Adrenal gland (tissue), 12 donors: Measurements from ENCODE around the gene DLG4. TPM values are rescaled to one million over a fixed set of nuclear protein-coding genes. Genes with fewer than 3 reads are reported as not detected.
"Not testable (repeated sequence)": the region's sequence is repeated elsewhere in the genome, so short reads cannot be mapped to it uniquely, and the experiment has no call there.

ENCODE experiments used
- DNase-seq, 7 donors: peaks; one replicate each; pipeline ENCODE4 v3.0.0-alpha.2; 2019 to 2020
- H3K27ac ChIP-seq, 5 donors: fragments of 200-600 bp; sonication (generic) in 4 of 5; 1 replicate in 3 of 5; 2 replicates in 2 of 5; pipeline versions ENCODE4 v1.5.1 to v1.8.0; 2016 to 2020; ENCODE audit warnings: mild to moderate bottlenecking in 1 of 5
- H3K27me3 ChIP-seq: fragments of 200-600 bp; 2 replicates; pipeline ENCODE4 v1.8.0; 2021
- H3K36me3 ChIP-seq, 2 donors: fragments of 200-600 bp; replicated peaks in 1 of 2; 1 replicate in 1 of 2; 2 replicates in 1 of 2; pipeline versions ENCODE4 v1.5.1 to v1.8.0; 2018 to 2022
- H3K4me1 ChIP-seq, 2 donors: fragments of 200-600 bp; replicated peaks in 1 of 2; 1 replicate in 1 of 2; 2 replicates in 1 of 2; pipeline versions ENCODE4 v1.5.1 to v1.8.0; 2018 to 2021
- H3K4me3 ChIP-seq, 4 donors: fragments of 200-600 bp; sonication (generic) in 3 of 4; one replicate each; pipeline ENCODE4 v1.5.1; 2016 to 2018
- H3K9me3 ChIP-seq, 3 donors: fragments of 200-600 bp; sonication (generic) in 1 of 3; replicated peaks in 1 of 3; 1 replicate in 2 of 3; 2 replicates in 1 of 3; pipeline versions ENCODE4 v1.5.1 to v1.8.0; 2016 to 2021
- CTCF ChIP-seq, 6 experiments: fragments of 450-650 bp in 4 of 6; fragments of 200-600 bp in 2 of 6; sonication (generic) in 1 of 6; IDR thresholded peaks; 1 replicate in 5 of 6; 2 replicates in 1 of 6; pipeline versions ENCODE4 v1.5.1 to v1.8.0; 2016 to 2021; ENCODE audit warnings: antibody characterized with exemption in 6 of 6, mild to moderate bottlenecking in 2 of 6, moderate library complexity in 1 of 6
- POLR2A ChIP-seq, 2 donors: fragments of 450-650 bp; IDR thresholded peaks; one replicate each; pipeline ENCODE4 v1.6.1; 2017; ENCODE audit warnings: antibody characterized with exemption in 2 of 2, mild to moderate bottlenecking in 2 of 2, moderate library complexity in 1 of 2
- WGBS, 4 donors: extraction: QIAGEN DNeasy Blood & Tissue Kit in 2 of 4; methylation state at CpG; one replicate each; pipeline versions ENCODE4 v1.1.5 to v1.1.7; 2013 to 2017; 5-methylcytosine and 5-hydroxymethylcytosine counted together
- intact Hi-C, 2 donors: fragments of 100-400 bp; cut with DNase I; formaldehyde crosslinking; loops; one replicate each; pipeline versions ENCODE4 v1.14.1 to v1.15.0; 2022 to 2023
- polyA plus RNA-seq, 3 donors: library from polyadenylated mRNA; stranded (reverse); fragments of 200-250 nt in 2 of 3; fragments of 350-450 nt in 1 of 3; fragmentation: Illumina TruSeq in 1 of 3; extraction: RNeasy Lipid Tissue Mini Kit (QIAGEN cat#74804) in 1 of 3; gene quantifications; one replicate each; pipeline ENCODE4 v1.2.3, GENCODE V29; 2013 to 2014
- total RNA-seq, 9 donors: library from RNA; depleted of rRNA in 4 of 9; stranded (reverse); fragments of >200 nt in 4 of 9; fragments of 120-200 nt in 1 of 9; fragmentation: NEBNext Ultra II Directional in 1 of 9; extraction: Animal tissue kit (Norgen Biotek cat#: 25700) in 1 of 9; gene quantifications; one replicate each; pipeline versions ENCODE4 v1.1.0 to v1.2.4, GENCODE V29; 2013 to 2023
- donor health status: healthy with polysubstance abuse.
- donor health status: Bipolar disorder and iron deficiency.
- donor health status: DM: yes; HTN: yes; CAD: no.
- donor health status: DM: no; HTN: no; CAD: no.
- donor health status: DM: no; HTN: no; CAD: no.
- donor health status: DM: yes; HTN: yes; CAD: no.

DLG4 gene
- total and polyA plus RNA-seq, 12 donors, result 14.1 to 172 (median 30.5) TPM

- Histone ChIP-seq H3K4me1 (peaks cover 31 to 33% of the 10 kb centered on the region in 2 donors), H3K4me3 (no peak overlapping the region), H3K9me3 (no peaks in the 10 kb centered on the region), H3K27me3 (no peaks in the 10 kb centered on the region), H3K36me3 (peaks cover 0 to 34% of the 10 kb centered on the region in 2 donors), H3K27ac (peak overlapping the region in 2 of 5 donors; percentile 21 to 100)
- TF ChIP-seq POLR2A (IDR thresholded peaks at IDR 0.05), result no peak
- no peak for TF ChIP-seq CTCF (IDR thresholded peaks at IDR 0.05)
- DNase-seq, result no peak
- 53 to 62% (median 56%) methylated on average over 4 of the region's 4 CpGs for WGBS, 4 donors
- intact Hi-C loops, result no loop called here
Measured at GRCh38 chr17:7248796-7249195, 29.2 kb upstream of the DLG4 start.

- H3K9me3 ChIP-seq, result no peaks in the 10 kb centered on the region
- DNase-seq, result no peak
- TF ChIP-seq POLR2A (IDR thresholded peaks at IDR 0.05), result no peak
- no peak for TF ChIP-seq CTCF (IDR thresholded peaks at IDR 0.05)
- no peak overlapping the region for H3K4me3 ChIP-seq
- no peaks in the 10 kb centered on the region for H3K27me3 ChIP-seq
- WGBS, 4 donors, result 89 to 98% (median 97%) methylated on average over 4 to 5 of the region's 5 CpGs
- peaks cover 21 to 29% of the 10 kb centered on the region in 2 donors for H3K4me1 ChIP-seq
- H3K36me3 ChIP-seq, result peaks cover 0 to 36% of the 10 kb centered on the region in 2 donors
- no peak overlapping the region for H3K27ac ChIP-seq
- intact Hi-C loops, result no loop called here
Measured at GRCh38 chr17:7246779-7247178, 27.1 kb upstream of the DLG4 start.

GRCh38 chr17:7243838-7244237, 24.2 kb upstream of the DLG4 start:
- H3K27me3 ChIP-seq, intact Hi-C loops, H3K9me3 ChIP-seq: not testable (repeated sequence)
- H3K4me1 ChIP-seq, result peaks cover 21 to 26% of the 10 kb centered on the region in 2 donors
- peak in 1 of 7 donors; percentile 33 for DNase-seq
- WGBS, 4 donors, result 65 to 77% (median 74%) methylated on average over 7 to 10 of the region's 10 CpGs
- H3K36me3 ChIP-seq, result peaks cover 0 to 45% of the 10 kb centered on the region in 2 donors
- peak overlapping the region in 1 of 4 donors; percentile 92 for H3K4me3 ChIP-seq
- H3K27ac ChIP-seq, result peak overlapping the region in 4 of 5 donors; percentile 87 to 100 (median 95)

- Histone ChIP-seq H3K36me3 (peaks cover 0 to 45% of the 10 kb centered on the region in 2 donors), H3K27ac (peak overlapping the region; percentile 87 to 100 (median 95)), H3K4me1 (peaks cover 18 to 23% of the 10 kb centered on the region in 2 donors), H3K9me3 (no peaks in the 10 kb centered on the region), H3K4me3 (peak overlapping the region in 3 of 4 donors; percentile 29 to 92 (median 47)), H3K27me3 (no peaks in the 10 kb centered on the region)
- WGBS, 4 donors, result 16 to 38% (median 25%) methylated on average over 2 of the region's 2 CpGs
- TF ChIP-seq POLR2A (IDR thresholded peaks at IDR 0.05) (no peak), CTCF (IDR thresholded peaks at IDR 0.05) (peak in 1 of 6 experiments; percentile 20)
- no peak for DNase-seq
- intact Hi-C loops, result no loop called here
Measured at GRCh38 chr17:7243453-7243729, 23.8 kb upstream of the DLG4 start.

- Histone ChIP-seq H3K27me3 (no peaks in the 10 kb centered on the region), H3K27ac (peak overlapping the region; percentile 87 to 100 (median 95)), H3K9me3 (no peaks in the 10 kb centered on the region), H3K36me3 (peaks cover 0 to 45% of the 10 kb centered on the region in 2 donors), H3K4me1 (peaks cover 18 to 23% of the 10 kb centered on the region in 2 donors), H3K4me3 (peak overlapping the region in 3 of 4 donors; percentile 29 to 92 (median 47))
- DNase-seq, result peak; percentile 97 to 99 (median 97)
- peak in 1 of 6 experiments; percentile 17 for TF ChIP-seq CTCF (IDR thresholded peaks at IDR 0.05)
- TF ChIP-seq POLR2A (IDR thresholded peaks at IDR 0.05), result peak; percentile 18 to 74
- intact Hi-C loops, result no loop called here
- WGBS, 4 donors, result 1% methylated on average over 34 to 49 of the region's 49 CpGs
Measured at GRCh38 chr17:7242717-7243452, 23.2 kb upstream of the DLG4 start.
